Activated T-cell treated with anti-CD3 and anti-CD28 coated beads, Interleukin-2, amount 50 U/mL, for 1 hour (primary cell): Measurements from ENCODE around the gene ORAI2.
"Not testable (repeated sequence)": the region's sequence is repeated elsewhere in the genome, so short reads cannot be mapped to it uniquely, and the experiment has no call there.

Experiments used
- DNase-seq: peaks from one replicate; pipeline ENCODE4 v3.0.0-alpha.2; 2020

Gene ORAI2

DNA sequence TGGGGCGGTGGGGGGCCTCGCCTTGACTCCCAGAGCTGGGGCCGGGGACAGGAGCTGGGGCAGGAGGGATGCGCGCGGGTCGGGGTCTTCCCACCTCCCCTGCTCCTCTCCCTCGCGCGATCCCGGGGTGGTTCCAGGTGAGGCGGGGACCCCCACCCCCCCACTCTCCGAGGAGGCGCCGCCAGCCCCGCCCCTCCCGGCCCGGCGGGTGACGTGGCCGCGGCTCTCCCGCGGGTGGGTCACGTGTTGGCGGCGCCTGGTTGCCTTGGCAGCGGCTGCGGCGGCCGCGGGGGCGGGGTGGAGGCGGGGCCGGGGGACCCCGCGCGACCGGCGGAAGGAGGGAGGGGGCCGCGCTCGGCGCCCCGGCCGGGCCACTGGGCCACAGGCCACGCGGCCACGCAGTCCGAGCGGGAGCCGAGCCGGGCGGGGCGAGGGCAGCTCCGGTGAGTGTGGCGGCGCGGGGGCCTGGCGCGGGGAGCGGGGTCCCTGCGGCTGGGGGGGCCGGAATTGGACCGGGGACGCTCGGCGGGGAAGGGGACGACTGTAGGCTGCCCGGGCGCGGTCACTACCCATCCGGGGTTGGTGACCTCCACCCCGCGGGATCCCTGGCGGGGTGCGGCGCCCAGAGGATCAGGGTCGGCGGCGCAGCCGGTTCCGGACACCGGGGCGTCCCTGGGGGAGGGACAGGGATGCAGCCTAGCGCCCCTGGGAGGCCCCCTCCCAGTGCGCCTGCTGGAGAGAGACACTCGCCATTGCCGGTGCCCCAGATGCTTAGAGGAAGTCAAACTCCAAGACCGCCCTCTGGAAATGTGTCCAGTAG is at the start of gene ORAI2:
TSS of gene ORAI2 (plus strand) at position 357 of the 820 bp plus-strand sequence. CDS start 5,382 bp downstream, outside the sequence.
- DNase-seq, result peak; percentile 91

DNA sequence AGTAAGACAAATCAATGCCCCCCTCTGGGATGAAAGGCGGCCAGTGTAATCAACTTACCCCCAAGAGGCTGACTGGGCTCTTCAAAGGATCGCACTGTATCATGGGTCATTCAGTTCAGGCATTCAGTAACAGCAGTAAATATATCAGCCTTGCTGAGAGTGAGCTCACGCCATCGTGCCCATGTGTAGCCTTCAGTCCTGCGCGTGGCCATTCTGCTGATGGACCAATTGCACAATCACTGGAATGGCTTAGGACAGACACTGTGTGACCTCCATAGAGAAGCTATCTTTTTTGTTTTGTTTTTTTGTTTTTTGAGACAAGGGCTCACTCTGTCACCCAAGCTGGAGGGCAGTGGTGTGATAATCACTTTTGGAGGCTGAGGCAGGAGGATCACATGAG is 46.3 kb upstream of the ORAI2 start:
- no peak for DNase-seq

GRCh38 chr7:102389810-102390209 is 43.6 kb upstream of the ORAI2 start:
- DNase-seq, result no peak

- peak; percentile 75 for DNase-seq
These were observed 42.5 kb upstream of the ORAI2 start for GRCh38 chr7:102390697-102391484.

DNA sequence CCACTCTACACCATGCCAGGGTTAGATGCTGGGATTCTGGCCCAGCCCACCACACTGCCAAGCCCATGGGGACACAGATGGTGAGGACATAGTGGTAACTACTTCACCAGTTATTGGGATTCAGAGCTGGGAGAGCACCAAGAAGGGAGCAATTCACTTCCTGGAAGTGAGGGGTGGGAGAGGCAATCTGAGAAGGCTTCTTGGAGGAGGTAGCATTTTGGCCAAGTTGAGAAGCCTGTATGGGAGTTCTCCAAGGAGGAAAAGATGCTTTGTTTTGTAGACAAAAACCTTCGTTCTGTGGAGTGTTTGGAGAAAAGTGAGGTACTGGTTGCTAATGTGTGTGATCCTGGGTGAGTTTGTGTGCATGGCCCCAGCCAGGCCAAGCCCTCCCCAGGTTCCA is 41.0 kb upstream of the ORAI2 start:
- no peak for DNase-seq

DNA sequence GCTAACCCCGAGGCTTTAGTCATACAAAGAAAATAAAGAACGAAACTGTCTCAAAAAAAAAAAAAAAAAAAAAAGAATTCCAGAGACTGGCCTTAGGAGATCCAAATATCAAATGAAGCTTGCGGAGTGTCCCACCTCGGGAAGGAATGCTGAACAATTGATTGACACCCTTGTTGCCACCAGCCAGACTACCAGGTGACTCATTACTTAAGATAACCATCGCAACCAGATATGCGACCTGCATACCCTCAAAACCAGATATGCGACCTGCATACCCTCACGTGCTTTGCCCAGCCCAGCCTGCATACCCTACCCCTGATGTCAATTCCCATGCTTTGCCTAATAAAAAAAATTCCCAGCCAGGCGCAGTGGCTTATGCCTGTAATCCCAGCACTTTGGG is 39.9 kb upstream of the ORAI2 start:
- no peak for DNase-seq

DNA sequence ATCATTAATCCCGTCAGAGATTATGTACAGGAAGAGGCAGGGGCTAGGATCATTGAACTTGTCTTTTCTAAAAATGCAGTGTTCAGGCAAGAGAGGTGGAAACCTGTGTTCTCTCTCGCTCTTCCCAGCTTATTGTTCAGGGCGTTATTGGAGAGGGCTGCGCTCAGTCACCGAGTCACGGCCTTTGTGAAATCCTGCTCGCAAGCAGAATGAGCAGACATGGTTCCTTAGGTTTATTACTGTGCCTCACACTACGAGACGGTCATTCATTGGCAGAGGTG is 37.8 kb upstream of the ORAI2 start:
- no peak for DNase-seq

DNA sequence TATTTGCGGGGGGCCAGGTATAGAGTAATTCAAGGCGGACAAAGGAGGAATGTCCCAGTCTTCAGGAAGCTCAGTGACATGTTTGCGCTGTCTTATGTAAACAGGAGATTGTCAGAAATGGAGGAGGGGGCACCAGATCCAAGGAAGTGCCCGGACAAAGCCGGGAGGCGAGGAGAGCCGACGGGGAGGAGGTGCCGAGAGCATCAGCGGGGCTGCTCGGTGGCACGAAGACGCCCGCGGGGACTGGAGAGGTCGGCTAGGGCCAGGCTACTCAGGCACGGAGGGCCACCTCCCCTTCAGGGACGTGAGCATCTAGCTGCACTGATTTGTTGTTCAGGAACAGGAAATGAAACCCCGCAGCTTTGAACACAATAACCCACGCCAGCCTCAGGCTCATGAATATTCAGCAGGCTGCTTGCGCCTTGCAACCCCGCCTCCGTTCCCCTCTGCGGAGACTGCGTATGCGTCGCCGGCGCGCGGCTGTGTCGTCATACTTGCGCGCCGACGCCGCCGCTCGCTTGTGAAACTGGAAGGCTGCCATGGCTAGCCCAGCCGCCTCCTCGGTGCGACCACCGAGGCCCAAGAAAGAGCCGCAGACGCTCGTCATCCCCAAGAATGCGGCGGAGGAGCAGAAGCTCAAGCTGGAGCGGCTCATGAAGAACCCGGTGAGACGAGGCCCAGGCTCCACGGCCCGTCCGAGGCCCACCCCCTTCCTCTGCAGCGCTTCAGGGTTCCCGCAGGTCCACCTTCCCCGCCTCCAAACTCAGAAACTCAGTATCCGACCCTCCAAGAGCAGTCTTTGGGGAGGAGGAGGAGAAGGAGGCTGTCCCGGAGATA is 37.3 kb upstream of the ORAI2 start, which contains the start of gene PRKRIP1:
TSS of gene PRKRIP1 (plus strand) at position 491 of the 837 bp plus-strand sequence. CDS start at position 540, 49 bp downstream.
- DNase-seq, result peak; percentile 79

GRCh38 chr7:102396710-102397019 is 36.7 kb upstream of the ORAI2 start:
- no peak for DNase-seq

- no peak for DNase-seq
These were observed 34.8 kb upstream of the ORAI2 start for GRCh38 chr7:102398543-102398942.

- no peak for DNase-seq
These were observed 33.0 kb upstream of the ORAI2 start for GRCh38 chr7:102400360-102400759.

DNA sequence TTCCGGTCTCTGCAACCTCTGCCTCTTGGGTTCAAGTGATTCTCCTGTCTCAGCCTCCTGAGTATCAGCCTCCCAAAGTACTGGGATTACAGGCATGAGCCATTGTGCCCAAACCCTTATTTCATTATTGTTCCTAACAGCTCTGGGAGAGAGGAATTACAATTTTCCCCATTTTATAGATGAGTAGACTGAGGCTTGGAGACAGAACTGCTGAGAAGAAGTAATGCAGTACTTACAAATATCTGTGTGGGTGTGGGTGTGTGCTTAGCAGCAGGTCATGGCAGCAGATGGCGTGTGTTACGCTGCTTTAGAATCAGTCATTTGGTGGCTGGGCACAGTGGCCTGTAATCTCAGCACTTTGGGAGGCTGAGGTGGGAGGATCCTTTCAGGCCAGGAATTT is 29.8 kb upstream of the ORAI2 start:
- no peak for DNase-seq

- DNase-seq, result peak; percentile 41
These were observed 29.1 kb upstream of the ORAI2 start for GRCh38 chr7:102404005-102404861.

DNA sequence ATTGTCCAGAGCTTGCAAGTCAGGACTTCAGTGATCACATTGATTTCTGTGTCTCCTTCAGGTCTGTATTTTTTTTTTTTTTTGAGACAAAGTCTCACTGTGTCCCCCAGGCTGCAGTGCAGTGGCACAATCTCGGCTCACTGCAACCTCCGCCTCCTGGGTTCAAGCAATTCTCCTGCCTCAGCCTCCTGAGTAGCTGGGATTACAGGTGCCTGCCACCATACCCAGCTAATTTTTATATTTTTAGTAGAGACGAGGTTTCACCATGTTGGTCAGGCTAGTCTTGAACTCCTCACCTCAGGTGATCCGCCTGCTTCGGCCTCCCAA is 28.6 kb upstream of the ORAI2 start:
- not testable (repeated sequence) for DNase-seq

DNA sequence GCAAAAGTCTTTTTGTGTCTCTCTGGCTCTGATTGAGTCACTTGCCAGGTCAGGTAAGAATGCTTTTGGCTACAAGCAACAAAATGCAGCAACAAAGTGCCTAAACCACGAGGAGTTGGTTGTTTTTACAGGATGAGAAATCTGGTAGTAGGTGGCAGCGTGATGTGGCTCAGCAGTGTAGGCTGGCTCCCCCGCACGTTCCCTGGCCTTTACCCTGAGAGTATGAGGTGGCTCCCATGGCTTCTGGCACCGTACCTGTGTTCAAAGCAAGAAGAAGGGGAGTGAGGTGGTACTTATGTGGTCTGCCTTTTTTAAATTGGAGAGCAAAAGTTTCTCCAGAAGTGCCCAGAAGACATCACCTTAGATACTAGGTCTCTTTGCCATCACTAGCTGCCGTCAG is 25.5 kb upstream of the ORAI2 start:
- no peak for DNase-seq

GRCh38 chr7:102408530-102408929 is 24.8 kb upstream of the ORAI2 start:
- DNase-seq, result not testable (repeated sequence)

- DNase-seq, result no peak
These were observed 24.0 kb upstream of the ORAI2 start for GRCh38 chr7:102409340-102409739.

DNA sequence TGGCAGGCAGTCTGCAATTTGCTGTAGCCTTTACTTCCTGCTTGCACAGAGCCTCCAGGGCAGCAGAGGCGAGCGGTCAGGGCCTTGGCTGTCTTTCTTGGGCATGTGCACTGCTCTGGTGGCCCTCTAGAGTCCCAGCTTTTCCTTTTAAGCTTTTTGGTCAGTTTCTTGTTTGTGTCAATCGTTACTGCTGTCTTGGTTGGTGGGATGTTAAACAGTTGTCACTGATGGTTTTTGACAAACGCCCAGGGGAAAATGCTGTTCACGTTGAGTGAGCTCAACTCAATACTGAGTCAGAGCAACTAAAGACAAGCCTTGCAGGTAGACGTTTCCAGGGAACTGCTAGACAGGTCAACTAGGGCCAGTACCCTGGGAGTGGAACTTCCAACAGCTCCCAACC is 23.3 kb upstream of the ORAI2 start:
- DNase-seq, result no peak

- no peak for DNase-seq
These were observed 22.5 kb upstream of the ORAI2 start for GRCh38 chr7:102410918-102411317.

GRCh38 chr7:102412548-102412947 is 20.8 kb upstream of the ORAI2 start:
- peak; percentile 67 for DNase-seq

GRCh38 chr7:102413091-102413490 is 20.3 kb upstream of the ORAI2 start:
- no peak for DNase-seq

DNA sequence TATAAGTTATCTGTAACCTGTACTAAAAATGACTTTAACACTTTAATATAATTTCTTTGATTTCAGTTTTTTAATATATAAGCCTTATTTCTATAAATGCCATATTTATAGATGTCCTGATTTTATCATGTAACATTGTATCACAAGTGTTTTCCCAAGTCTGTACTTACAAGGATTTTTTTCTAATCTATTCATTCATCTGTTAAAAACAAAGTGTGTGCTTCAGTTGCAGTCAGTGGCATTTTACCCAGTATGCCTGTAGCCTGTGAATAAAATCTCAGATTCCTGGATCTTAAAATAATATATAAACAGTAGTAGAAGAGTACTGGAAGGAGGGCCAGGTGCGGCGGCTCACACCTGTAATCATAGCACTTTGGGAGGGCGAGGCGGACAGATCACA is 19.8 kb upstream of the ORAI2 start:
- DNase-seq, result no peak
